OCI-LY3 (cell line): ENCODE measurements around the gene MIEF1.

Source experiments
- H2AFZ ChIP-seq: fragments of 200-600, 300-600 bp; shearing (Covaris generic); 2 replicates; pipeline ENCODE4 v1.6.0; 2014; ENCODE audit warnings: antibody characterized with exemption, low read depth, low read length
- H3K27ac ChIP-seq: fragments of 200-600, 300-600 bp; sonication (generic); 2 replicates; pipeline ENCODE4 v1.5.1; 2014; ENCODE audit warnings: mild to moderate bottlenecking, low read length, moderate library complexity, mixed read lengths
- H3K27me3 ChIP-seq: fragments of 200-600, 300-600 bp; sonication (generic); 2 replicates; pipeline ENCODE4 v1.6.1; 2014; ENCODE audit warnings: low read depth, low read length, mixed read lengths
- H3K36me3 ChIP-seq: fragments of 200-600, 300-600 bp; sonication (generic); replicated peaks from 2 replicates; pipeline ENCODE3; 2014; ENCODE audit warnings: low read depth, low read length, mixed read lengths
- H3K4me1 ChIP-seq: fragments of 300-600, 200-600 bp; sonication (generic); 2 replicates; pipeline ENCODE4 v1.6.1; 2014; ENCODE audit warnings: low read length, mixed read lengths
- H3K4me2 ChIP-seq: fragments of 200-600, 300-600 bp; sonication (generic); 2 replicates; pipeline ENCODE4 v1.6.1; 2014; ENCODE audit warnings: low read length, mixed read lengths
- H3K4me3 ChIP-seq: fragments of 300-600, 200-600 bp; sonication (generic); 2 replicates; pipeline ENCODE4 v1.5.1; 2014; ENCODE audit warnings: antibody characterized with exemption, mild to moderate bottlenecking, low read length, moderate library complexity
- H3K79me2 ChIP-seq: fragments of 300-600, 200-600 bp; shearing (Covaris generic); 2 replicates; pipeline ENCODE4 v1.6.1; 2014; ENCODE audit warnings: mild to moderate bottlenecking, low read length, mixed read lengths
- H3K9ac ChIP-seq: fragments of 300-600, 200-600 bp; shearing (Covaris generic); 2 replicates; pipeline ENCODE4 v1.6.0; 2014; ENCODE audit warnings: mild to moderate bottlenecking, low read length, moderate library complexity
- H3K9me3 ChIP-seq: fragments of 200-600, 300-600 bp; shearing (Covaris generic); 2 replicates; pipeline ENCODE4 v1.6.1; 2014; ENCODE audit warnings: low read length, mixed read lengths; ENCODE audit not compliant: insufficient read depth
- H4K20me1 ChIP-seq: fragments of 200-600, 300-600 bp; sonication (generic); 2 replicates; pipeline ENCODE4 v1.6.1; 2016; ENCODE audit warnings: low read length, mixed read lengths; ENCODE audit not compliant: insufficient read depth
- CTCF ChIP-seq: fragments of 200-600, 300-600 bp; sonication (generic); IDR thresholded peaks from 2 replicates; pipeline ENCODE4 v1.5.1; 2014; ENCODE audit warnings: antibody characterized with exemption, low read length, low read depth
- EZH2phosphoT487 ChIP-seq: fragments of 200-600 bp; shearing (Covaris generic); IDR thresholded peaks from 2 replicates; pipeline ENCODE4 v1.6.1; 2018; ENCODE audit warnings: antibody characterized with exemption, mixed run types, low read depth

The MIEF1 gene

GRCh38 chr22:39528681-39529486, 26.8 kb downstream of the MIEF1 start:
- Histone ChIP-seq H3K9ac (peak overlapping the region; percentile 61), H3K27me3 (no peaks in the 10 kb centered on the region), H3K4me3 (peak overlapping the region; percentile 71), H3K79me2 (peaks cover 78% of the 10 kb centered on the region), H3K9me3 (no peaks in the 10 kb centered on the region), H3K27ac (peak overlapping the region; percentile 80), H3K4me2 (peak overlapping the region; percentile 82), H4K20me1 (peaks cover 15% of the 10 kb centered on the region), H3K4me1 (peaks cover 80% of the 10 kb centered on the region), H3K36me3 (peaks cover 54% of the 10 kb centered on the region), H2AFZ (no peak overlapping the region)
- TF ChIP-seq CTCF = peak; percentile 97
- TF ChIP-seq EZH2phosphoT487 = no peak

- Histone ChIP-seq H3K27ac (peak overlapping the region; percentile 80), H4K20me1 (peaks cover 9% of the 10 kb centered on the region), H3K36me3 (peaks cover 49% of the 10 kb centered on the region), H3K4me1 (peaks cover 80% of the 10 kb centered on the region), H3K79me2 (peaks cover 72% of the 10 kb centered on the region), H2AFZ (no peak overlapping the region), H3K9ac (peak overlapping the region; percentile 53), H3K9me3 (no peaks in the 10 kb centered on the region), H3K4me3 (peak overlapping the region; percentile 71), H3K4me2 (peak overlapping the region; percentile 82), H3K27me3 (no peaks in the 10 kb centered on the region)
- no peak for TF ChIP-seq EZH2phosphoT487
- TF ChIP-seq CTCF = no peak; the same call in 1 of the 2 replicates
Observed at GRCh38 chr22:39529487-39529851, 27.4 kb downstream of the MIEF1 start.

- peaks cover 65% of the 10 kb centered on the region for H3K79me2 ChIP-seq
- peak overlapping the region; percentile 71; the same call in 1 of the 2 replicates for H3K4me3 ChIP-seq
- no peaks in the 10 kb centered on the region for H3K9me3 ChIP-seq
- H3K27ac ChIP-seq = peak overlapping the region; percentile 80
- peak overlapping the region; percentile 82 for H3K4me2 ChIP-seq
- TF ChIP-seq EZH2phosphoT487 (no peak), CTCF (no peak)
- peak overlapping the region; percentile 53; the same call in 1 of the 2 replicates for H3K9ac ChIP-seq
- H2AFZ ChIP-seq = no peak overlapping the region
- H3K36me3 ChIP-seq = peaks cover 42% of the 10 kb centered on the region
- H3K4me1 ChIP-seq = peaks cover 79% of the 10 kb centered on the region
- no peaks in the 10 kb centered on the region for H3K27me3 ChIP-seq
- H4K20me1 ChIP-seq = peaks cover 3% of the 10 kb centered on the region; the same call in 1 of the 2 replicates
Observed at GRCh38 chr22:39530116-39530515, 28.0 kb downstream of the MIEF1 start.

GRCh38 chr22:39530692-39531331, 28.7 kb downstream of the MIEF1 start:
- Histone ChIP-seq H3K9ac (no peak overlapping the region), H3K4me1 (peaks cover 75% of the 10 kb centered on the region), H3K79me2 (peaks cover 58% of the 10 kb centered on the region), H3K27me3 (no peaks in the 10 kb centered on the region), H3K4me2 (peak overlapping the region; percentile 87), H2AFZ (no peak overlapping the region), H3K9me3 (no peaks in the 10 kb centered on the region), H3K27ac (no peak overlapping the region), H4K20me1 (no peaks in the 10 kb centered on the region), H3K4me3 (peak overlapping the region; percentile 87; the same call in 1 of the 2 replicates), H3K36me3 (peaks cover 37% of the 10 kb centered on the region)
- TF ChIP-seq CTCF (peak; percentile 22; the same call in 1 of the 2 replicates), EZH2phosphoT487 (no peak)
